Measurements from ENCODE around the gene ADAR. TPM values are rescaled to one million over a fixed set of nuclear protein-coding genes. Genes with fewer than 3 reads are reported as not detected.
"Not testable (repeated sequence)": the region's sequence is repeated elsewhere in the genome, so short reads cannot be mapped to it uniquely, and the experiment has no call there.

The ADAR gene
- total and polyA plus RNA-seq, 4 donors = 27.1 to 141 (median 107) TPM

DNA sequence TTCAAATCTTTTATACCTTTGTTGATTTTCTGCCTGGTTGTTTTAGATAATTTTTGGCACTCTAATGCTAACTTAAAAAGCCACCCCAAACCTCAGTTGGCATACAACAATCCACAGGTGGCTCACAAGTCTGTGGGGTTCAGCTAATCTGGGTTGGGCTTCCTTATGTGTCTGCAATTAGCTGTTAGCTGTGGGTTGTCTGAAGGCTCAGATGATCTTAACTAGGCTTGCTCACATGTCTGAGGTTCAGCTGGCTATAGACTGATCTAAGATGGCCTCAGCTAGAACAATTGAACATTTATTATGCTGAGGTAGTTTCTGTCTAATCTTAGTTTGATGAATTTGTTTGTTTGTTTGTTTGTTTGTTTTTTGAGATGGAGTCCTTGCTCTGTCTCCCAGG is 44.9 kb upstream of the ADAR start:
- TF ChIP-seq, protein P1, sequence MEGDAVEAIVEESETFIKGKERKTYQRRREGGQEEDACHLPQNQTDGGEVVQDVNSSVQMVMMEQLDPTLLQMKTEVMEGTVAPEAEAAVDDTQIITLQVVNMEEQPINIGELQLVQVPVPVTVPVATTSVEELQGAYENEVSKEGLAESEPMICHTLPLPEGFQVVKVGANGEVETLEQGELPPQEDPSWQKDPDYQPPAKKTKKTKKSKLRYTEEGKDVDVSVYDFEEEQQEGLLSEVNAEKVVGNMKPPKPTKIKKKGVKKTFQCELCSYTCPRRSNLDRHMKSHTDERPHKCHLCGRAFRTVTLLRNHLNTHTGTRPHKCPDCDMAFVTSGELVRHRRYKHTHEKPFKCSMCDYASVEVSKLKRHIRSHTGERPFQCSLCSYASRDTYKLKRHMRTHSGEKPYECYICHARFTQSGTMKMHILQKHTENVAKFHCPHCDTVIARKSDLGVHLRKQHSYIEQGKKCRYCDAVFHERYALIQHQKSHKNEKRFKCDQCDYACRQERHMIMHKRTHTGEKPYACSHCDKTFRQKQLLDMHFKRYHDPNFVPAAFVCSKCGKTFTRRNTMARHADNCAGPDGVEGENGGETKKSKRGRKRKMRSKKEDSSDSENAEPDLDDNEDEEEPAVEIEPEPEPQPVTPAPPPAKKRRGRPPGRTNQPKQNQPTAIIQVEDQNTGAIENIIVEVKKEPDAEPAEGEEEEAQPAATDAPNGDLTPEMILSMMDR (IDR thresholded peaks at IDR 0.05; ENCODE audit: control extremely low read depth, extremely low read depth) = no peak
- Histone ChIP-seq H3K27me3 (ENCODE audit: control insufficient read depth in 3 of 3, insufficient read depth in 3 of 3, low read length in 2 of 3) (peaks cover 0 to 7% (median 0%) of the 10 kb centered on the region in 3 donors), H3K4me3 (no peak overlapping the region), H3K36me3 (ENCODE audit: control insufficient read depth in 4 of 4, insufficient read depth in 4 of 4, low read length in 4 of 4) (no peaks in the 10 kb centered on the region), H3K27ac (ENCODE audit: low read depth in 1 of 2, low read length in 1 of 2) (no peak overlapping the region), H3K4me1 (ENCODE audit: control insufficient read depth in 5 of 5, insufficient read depth in 5 of 5, low read length in 5 of 5) (no peaks in the 10 kb centered on the region), H3K9me3 (ENCODE audit: control insufficient read depth in 4 of 4, insufficient read depth in 3 of 4, low read length in 3 of 4) (no peaks in the 10 kb centered on the region), H3K9ac (ENCODE audit: insufficient read depth in 1 of 2, low read length in 2 of 2) (no peak overlapping the region)
- no peak for DNase-seq
- ATAC-seq (ENCODE audit: insufficient read depth, low FRiP score) = no peak

DNA sequence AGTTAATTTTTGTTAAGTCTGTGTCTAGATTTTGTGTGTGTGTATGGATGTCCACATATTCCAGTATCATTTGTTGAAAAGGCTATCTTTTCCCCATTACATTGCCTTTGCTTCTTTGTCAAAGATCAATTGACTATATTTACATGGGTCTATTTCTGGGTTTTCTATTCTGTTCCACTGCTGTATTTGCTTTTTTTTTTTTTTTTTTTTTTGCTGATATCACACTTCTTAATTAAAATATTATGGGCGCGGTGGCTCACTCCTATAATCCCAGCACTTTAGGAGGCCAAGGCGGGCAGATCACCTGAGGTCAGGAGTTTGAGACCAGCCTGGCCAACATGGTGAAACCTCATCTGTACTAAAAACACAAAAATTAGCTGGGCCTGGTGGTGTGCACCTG is 36.7 kb upstream of the ADAR start:
- not testable (repeated sequence) for H3K9ac ChIP-seq (ENCODE audit: insufficient read depth in 1 of 2, low read length in 2 of 2); ATAC-seq (ENCODE audit: insufficient read depth, low FRiP score); H3K4me3 ChIP-seq

GRCh38 chr1:154641534-154641933 is 33.5 kb upstream of the ADAR start:
- Histone ChIP-seq H3K9ac (ENCODE audit: insufficient read depth in 1 of 2, low read length in 2 of 2) (no peak overlapping the region), H3K4me3 (no peak overlapping the region), H3K27ac (ENCODE audit: low read depth in 1 of 2, low read length in 1 of 2) (no peak overlapping the region), H3K36me3 (ENCODE audit: control insufficient read depth in 4 of 4, insufficient read depth in 4 of 4, low read length in 4 of 4) (no peaks in the 10 kb centered on the region), H3K4me1 (ENCODE audit: control insufficient read depth in 5 of 5, insufficient read depth in 5 of 5, low read length in 5 of 5) (no peaks in the 10 kb centered on the region), H3K27me3 (ENCODE audit: control insufficient read depth in 3 of 3, insufficient read depth in 3 of 3, low read length in 2 of 3) (no peaks in the 10 kb centered on the region), H3K9me3 (ENCODE audit: control insufficient read depth in 4 of 4, insufficient read depth in 3 of 4, low read length in 3 of 4) (peaks cover 0 to 3% (median 0%) of the 10 kb centered on the region in 4 donors)
- TF ChIP-seq, protein P1 (IDR thresholded peaks at IDR 0.05; ENCODE audit: control extremely low read depth, extremely low read depth) = no peak
- DNase-seq (no peak), ATAC-seq (ENCODE audit: insufficient read depth, low FRiP score) (no peak)
- WGBS, 2 donors = 95 to 100% methylated on average over 1 of the region's 1 CpG

More for the DNA sequence above, 36.7 kb upstream of the ADAR start:
- H3K9me3 ChIP-seq (ENCODE audit: control insufficient read depth in 4 of 4, insufficient read depth in 3 of 4, low read length in 3 of 4); H3K27me3 ChIP-seq (ENCODE audit: control insufficient read depth in 3 of 3, insufficient read depth in 3 of 3, low read length in 2 of 3); H3K36me3 ChIP-seq (ENCODE audit: control insufficient read depth in 4 of 4, insufficient read depth in 4 of 4, low read length in 4 of 4); H3K4me1 ChIP-seq (ENCODE audit: control insufficient read depth in 5 of 5, insufficient read depth in 5 of 5, low read length in 5 of 5); H3K27ac ChIP-seq (ENCODE audit: low read depth in 1 of 2, low read length in 1 of 2); DNase-seq: not testable (repeated sequence)
- WGBS, 2 donors = 98 to 100% methylated on average over 3 of the region's 3 CpGs

GRCh38 chr1:154639876-154640275 is 31.9 kb upstream of the ADAR start:
- peaks cover 0 to 3% (median 0%) of the 10 kb centered on the region in 4 donors for H3K9me3 ChIP-seq (ENCODE audit: control insufficient read depth in 4 of 4, insufficient read depth in 3 of 4, low read length in 3 of 4)
- H3K9ac ChIP-seq (ENCODE audit: insufficient read depth in 1 of 2, low read length in 2 of 2) = no peak overlapping the region
- H3K36me3 ChIP-seq (ENCODE audit: control insufficient read depth in 4 of 4, insufficient read depth in 4 of 4, low read length in 4 of 4) = no peaks in the 10 kb centered on the region
- DNase-seq = no peak
- TF ChIP-seq, protein P1 (IDR thresholded peaks at IDR 0.05; ENCODE audit: control extremely low read depth, extremely low read depth) = no peak
- no peaks in the 10 kb centered on the region for H3K4me1 ChIP-seq (ENCODE audit: control insufficient read depth in 5 of 5, insufficient read depth in 5 of 5, low read length in 5 of 5)
- no peak for ATAC-seq (ENCODE audit: insufficient read depth, low FRiP score)
- H3K27me3 ChIP-seq (ENCODE audit: control insufficient read depth in 3 of 3, insufficient read depth in 3 of 3, low read length in 2 of 3) = peaks cover 0 to 4% (median 0%) of the 10 kb centered on the region in 3 donors
- H3K27ac ChIP-seq (ENCODE audit: low read depth in 1 of 2, low read length in 1 of 2) = no peak overlapping the region
- H3K4me3 ChIP-seq = no peak overlapping the region

Data from lung (tissue), 12 donors.